ENCODE data around the gene RFC5.

The RFC5 gene

DNA sequence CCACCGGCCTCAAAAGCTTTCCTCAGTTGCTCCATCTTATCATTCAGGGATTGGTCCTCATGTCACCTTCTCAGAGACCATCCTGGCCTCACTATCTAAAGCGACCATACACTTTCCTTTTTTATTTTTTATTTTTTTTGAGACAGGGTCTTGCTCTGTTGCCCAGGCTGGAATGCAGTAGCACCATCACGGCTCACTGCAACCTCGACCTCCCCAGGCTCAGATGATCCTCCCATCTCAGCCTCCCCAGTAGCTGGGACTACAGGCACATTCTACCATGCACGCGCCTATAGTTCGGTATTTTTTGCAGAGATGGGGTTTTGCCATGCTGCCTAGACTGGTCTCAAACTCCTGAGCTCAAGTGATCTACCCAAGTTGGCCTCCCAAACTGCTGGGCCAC, 41.7 kb downstream of the RFC5 start:
- TF ChIP-seq SIN3A (IDR thresholded peaks at IDR 0.05; ENCODE audit: borderline replicate concordance, insufficient read depth, low read length): no peak
- TF ChIP-seq, protein P1, sequence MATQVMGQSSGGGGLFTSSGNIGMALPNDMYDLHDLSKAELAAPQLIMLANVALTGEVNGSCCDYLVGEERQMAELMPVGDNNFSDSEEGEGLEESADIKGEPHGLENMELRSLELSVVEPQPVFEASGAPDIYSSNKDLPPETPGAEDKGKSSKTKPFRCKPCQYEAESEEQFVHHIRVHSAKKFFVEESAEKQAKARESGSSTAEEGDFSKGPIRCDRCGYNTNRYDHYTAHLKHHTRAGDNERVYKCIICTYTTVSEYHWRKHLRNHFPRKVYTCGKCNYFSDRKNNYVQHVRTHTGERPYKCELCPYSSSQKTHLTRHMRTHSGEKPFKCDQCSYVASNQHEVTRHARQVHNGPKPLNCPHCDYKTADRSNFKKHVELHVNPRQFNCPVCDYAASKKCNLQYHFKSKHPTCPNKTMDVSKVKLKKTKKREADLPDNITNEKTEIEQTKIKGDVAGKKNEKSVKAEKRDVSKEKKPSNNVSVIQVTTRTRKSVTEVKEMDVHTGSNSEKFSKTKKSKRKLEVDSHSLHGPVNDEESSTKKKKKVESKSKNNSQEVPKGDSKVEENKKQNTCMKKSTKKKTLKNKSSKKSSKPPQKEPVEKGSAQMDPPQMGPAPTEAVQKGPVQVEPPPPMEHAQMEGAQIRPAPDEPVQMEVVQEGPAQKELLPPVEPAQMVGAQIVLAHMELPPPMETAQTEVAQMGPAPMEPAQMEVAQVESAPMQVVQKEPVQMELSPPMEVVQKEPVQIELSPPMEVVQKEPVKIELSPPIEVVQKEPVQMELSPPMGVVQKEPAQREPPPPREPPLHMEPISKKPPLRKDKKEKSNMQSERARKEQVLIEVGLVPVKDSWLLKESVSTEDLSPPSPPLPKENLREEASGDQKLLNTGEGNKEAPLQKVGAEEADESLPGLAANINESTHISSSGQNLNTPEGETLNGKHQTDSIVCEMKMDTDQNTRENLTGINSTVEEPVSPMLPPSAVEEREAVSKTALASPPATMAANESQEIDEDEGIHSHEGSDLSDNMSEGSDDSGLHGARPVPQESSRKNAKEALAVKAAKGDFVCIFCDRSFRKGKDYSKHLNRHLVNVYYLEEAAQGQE (IDR thresholded peaks at IDR 0.05; ENCODE audit: insufficient read depth in 1 of 2, low read depth in 2 of 2, low read length in 2 of 2): no peak
- no peak for TF ChIP-seq TAF1 (IDR thresholded peaks at IDR 0.05; ENCODE audit: borderline replicate concordance, insufficient read depth, low read length)
- no peak for TF ChIP-seq FOXP2 (optimal IDR thresholded peaks at IDR 0.05; ENCODE audit: borderline replicate concordance, extremely low read depth, extremely low read length, insufficient read depth)
- no peak for TF ChIP-seq POLR2AphosphoS5 (IDR thresholded peaks at IDR 0.05; ENCODE audit: low read depth, low read length)

DNA sequence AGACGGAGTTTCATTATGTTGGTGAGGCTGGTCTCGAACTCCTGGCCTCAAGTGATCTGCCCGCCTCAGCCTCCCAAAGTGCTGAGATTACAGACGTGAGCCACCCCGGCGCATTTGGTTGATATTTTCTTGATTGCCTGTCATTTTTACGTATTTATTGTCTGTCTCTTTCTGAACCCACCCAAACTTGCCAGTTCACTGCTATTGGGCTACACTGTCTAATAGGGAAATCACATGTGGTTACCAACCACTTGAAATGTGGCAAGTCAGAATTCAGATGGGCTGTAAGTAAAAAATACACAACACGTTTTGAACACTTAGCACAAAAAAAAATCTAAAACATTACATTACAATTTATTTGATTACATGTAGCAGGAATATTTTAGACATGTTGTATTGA, 42.4 kb downstream of the RFC5 start:
- TF ChIP-seq FOXP2 (optimal IDR thresholded peaks at IDR 0.05; ENCODE audit: borderline replicate concordance, extremely low read depth, extremely low read length, insufficient read depth): no peak
- TF ChIP-seq, protein P1 (IDR thresholded peaks at IDR 0.05; ENCODE audit: insufficient read depth in 1 of 2, low read depth in 2 of 2, low read length in 2 of 2): no peak

DNA sequence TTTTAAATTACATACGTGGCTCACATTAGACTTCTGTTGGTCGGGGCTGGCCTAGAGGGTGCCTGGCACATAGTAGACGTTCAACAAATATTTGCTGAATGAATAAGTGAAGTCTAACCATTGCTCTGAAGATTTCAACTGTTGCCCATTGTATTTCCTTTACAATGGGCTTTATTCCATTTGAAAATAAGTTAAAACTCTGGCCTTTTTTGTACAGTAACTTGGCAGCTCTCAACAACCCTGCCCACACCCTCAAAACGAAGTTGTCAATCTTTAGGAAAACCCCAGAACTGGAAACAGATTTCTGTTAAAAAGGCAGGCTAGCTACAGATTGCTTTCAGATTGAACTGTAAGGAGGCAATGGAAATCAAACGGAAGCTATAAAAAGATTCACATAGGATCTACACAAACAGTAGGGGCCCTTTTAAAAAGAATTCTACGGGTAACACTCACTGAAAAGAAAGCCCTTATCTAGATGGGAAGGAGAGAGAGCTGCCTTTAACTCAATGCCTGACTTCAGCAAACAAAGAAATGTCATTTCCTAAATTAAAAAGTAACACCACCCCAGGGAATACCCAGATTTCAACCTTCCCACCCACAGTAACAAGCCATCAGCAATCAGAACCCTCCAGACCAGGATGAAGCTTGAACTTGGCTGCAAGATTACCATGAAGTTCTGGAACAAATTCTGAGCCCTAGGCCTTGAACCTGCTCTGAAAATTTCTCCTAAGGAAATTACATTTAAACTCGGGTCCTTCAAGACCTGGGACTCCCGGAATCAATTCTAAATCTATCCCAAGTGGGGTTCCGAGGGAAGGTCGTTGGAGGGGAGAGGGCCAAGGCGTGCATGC, 43.1 kb downstream of the RFC5 start:
- TF ChIP-seq, protein P1 (IDR thresholded peaks at IDR 0.05; ENCODE audit: insufficient read depth in 1 of 2, low read depth in 2 of 2, low read length in 2 of 2): no peak
- TF ChIP-seq SIN3A (IDR thresholded peaks at IDR 0.05; ENCODE audit: borderline replicate concordance, insufficient read depth, low read length): no peak
- no peak for TF ChIP-seq POLR2AphosphoS5 (IDR thresholded peaks at IDR 0.05; ENCODE audit: low read depth, low read length)
- no peak for TF ChIP-seq FOXP2 (optimal IDR thresholded peaks at IDR 0.05; ENCODE audit: borderline replicate concordance, extremely low read depth, extremely low read length, insufficient read depth)
- TF ChIP-seq TAF1 (IDR thresholded peaks at IDR 0.05; ENCODE audit: borderline replicate concordance, insufficient read depth, low read length): no peak

DNA sequence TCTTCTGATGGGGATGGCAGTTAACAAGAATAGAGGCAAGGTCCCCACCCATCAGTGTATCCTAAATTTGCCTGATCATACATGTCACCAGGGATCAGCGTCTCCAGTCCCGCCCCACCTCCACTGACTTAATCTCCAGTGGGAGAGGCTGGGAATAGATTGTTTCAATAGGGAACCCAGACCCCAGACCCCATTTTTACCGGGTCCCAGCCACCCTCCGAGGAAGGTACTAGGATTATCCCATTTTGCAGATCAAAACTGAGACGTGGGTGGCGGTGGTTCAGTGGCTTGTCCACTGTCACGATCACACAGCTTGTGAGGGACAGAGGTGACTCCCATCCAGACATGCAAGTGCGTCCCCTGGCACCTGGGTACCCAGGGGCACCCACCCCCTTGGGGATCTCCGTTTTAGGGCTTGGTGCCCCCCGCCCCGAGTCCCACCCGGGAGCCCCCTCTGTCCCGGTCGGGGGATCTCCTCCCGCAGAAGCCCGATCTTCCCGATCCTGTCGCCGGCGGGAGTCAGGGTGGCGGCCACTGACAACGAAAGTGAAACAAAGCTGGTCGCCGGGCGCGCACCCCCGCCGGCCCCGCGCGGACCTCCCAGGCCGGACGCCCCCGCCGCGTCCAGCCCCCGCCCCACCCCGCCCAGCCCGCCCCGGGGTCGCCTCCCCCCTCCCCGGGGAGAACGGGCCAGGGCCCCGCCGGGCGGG, 44.0 kb downstream of the RFC5 start:
- TF ChIP-seq FOXP2 (optimal IDR thresholded peaks at IDR 0.05; ENCODE audit: borderline replicate concordance, extremely low read depth, extremely low read length, insufficient read depth) (no peak), TAF1 (IDR thresholded peaks at IDR 0.05; ENCODE audit: borderline replicate concordance, insufficient read depth, low read length) (no peak), POLR2AphosphoS5 (IDR thresholded peaks at IDR 0.05; ENCODE audit: low read depth, low read length) (no peak), SIN3A (IDR thresholded peaks at IDR 0.05; ENCODE audit: borderline replicate concordance, insufficient read depth, low read length) (no peak)
- TF ChIP-seq, protein P1 (IDR thresholded peaks at IDR 0.05; ENCODE audit: insufficient read depth in 1 of 2, low read depth in 2 of 2, low read length in 2 of 2): no peak
